ENCODE results near the gene TOX2. TPM values are rescaled to one million over a fixed set of nuclear protein-coding genes. Genes with fewer than 3 reads are reported as not detected.

Gene TOX2
- total and polyA plus RNA-seq, 2 of the 8 experiments (the other 6 are each of a cell fraction or from before 2014, with no cell fraction given): 1.8 to 3.4 TPM

DNA sequence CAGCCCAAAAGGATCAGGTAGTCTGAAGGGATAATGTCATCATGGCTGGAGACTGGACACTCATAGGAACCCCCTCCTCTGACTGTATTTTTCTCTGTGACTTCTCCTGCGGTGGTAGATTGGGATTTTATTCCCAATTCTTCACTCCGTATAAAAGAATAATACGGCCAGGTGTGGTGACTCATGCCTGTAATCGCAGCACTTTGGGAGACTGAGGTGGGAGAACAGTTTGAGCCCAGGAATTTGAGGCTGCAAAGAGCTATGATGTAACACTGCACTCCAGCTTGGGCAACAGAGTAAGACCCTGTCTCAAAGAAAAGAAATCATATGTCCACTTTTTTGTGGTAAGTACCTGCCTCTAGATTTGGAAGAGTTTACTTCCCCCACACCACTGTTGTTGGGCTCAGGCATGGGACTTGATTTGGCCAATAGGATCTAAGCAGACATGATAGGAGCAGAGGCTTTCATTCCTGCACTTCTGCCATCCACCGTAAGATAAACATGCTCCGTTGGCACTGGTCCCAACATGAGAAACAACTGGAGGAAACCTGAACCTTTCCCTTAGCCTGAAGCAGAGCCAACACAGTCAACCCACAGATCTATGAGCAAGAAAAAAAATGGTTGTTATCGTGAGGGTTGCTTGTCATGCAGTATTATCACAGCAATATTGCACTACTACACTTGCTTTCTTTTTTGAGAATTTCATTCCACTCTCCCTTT is 190.3 kb downstream of the TOX2 start:
- Histone ChIP-seq H2AFZ (ENCODE audit: low read length) (no peak overlapping the region), H4K91ac (replicated peaks; ENCODE audit: insufficient read length, low read length) (no peak overlapping the region), H2BK120ac (replicated peaks; ENCODE audit: low read depth, low read length) (no peak overlapping the region), H4K5ac (ENCODE audit: insufficient read length, low read depth, low read length) (no peak overlapping the region), H3K4me2 (ENCODE audit: insufficient read depth in 1 of 2, low read depth in 2 of 2, low read length in 2 of 2) (no peak overlapping the region), H3K4me1 (replicated peaks in 1 of 4; ENCODE audit: control insufficient read depth in 3 of 4, insufficient read depth in 4 of 4, low read length in 3 of 4) (no peaks in the 10 kb centered on the region), H3K9me3 (ENCODE audit: insufficient read depth in 2 of 2, low read depth in 1 of 2, low read length in 1 of 2) (peaks cover 12 to 15% of the 10 kb centered on the region in 2 experiments), H3K18ac (ENCODE audit: extremely low read depth, low read length) (no peak overlapping the region), H2BK12ac (ENCODE audit: low read depth, low read length) (no peak overlapping the region), H2BK5ac (ENCODE audit: low read depth, low read length) (no peak overlapping the region), H3K4me3 (ENCODE audit: extremely low read depth in 1 of 4, insufficient read depth in 2 of 4, low read depth in 3 of 4, low read length in 4 of 4) (no peak overlapping the region), H4K8ac (ENCODE audit: extremely low read depth, insufficient read depth, low read length) (no peak overlapping the region), H3K36me3 (ENCODE audit: control insufficient read depth in 2 of 4, insufficient read depth in 4 of 4, low read length in 3 of 4) (no peaks in the 10 kb centered on the region), H3K79me1 (ENCODE audit: low read depth, low read length) (no peaks in the 10 kb centered on the region), H3K79me2 (ENCODE audit: control insufficient read depth in 1 of 2, insufficient read depth in 2 of 2, low read length in 2 of 2) (no peaks in the 10 kb centered on the region), H3K9ac (replicated peaks in 1 of 4; ENCODE audit: extremely low read depth in 1 of 4, low read depth in 3 of 4, low read length in 3 of 4) (no peak overlapping the region), H3K14ac (ENCODE audit: insufficient read length) (no peak overlapping the region), H4K20me1 (replicated peaks in 1 of 2; ENCODE audit: control insufficient read depth in 1 of 2, insufficient read depth in 2 of 2, low read length in 2 of 2) (no peaks in the 10 kb centered on the region), H3K27me3 (replicated peaks in 1 of 4; ENCODE audit: control insufficient read depth in 3 of 4, extremely low read depth in 1 of 4, insufficient read depth in 3 of 4, low read length in 3 of 4) (no peaks in the 10 kb centered on the region), H2BK15ac (ENCODE audit: low read length) (no peak overlapping the region), H3K4ac (replicated peaks; ENCODE audit: insufficient read length, low read depth, low read length) (no peak overlapping the region), H2AK5ac (ENCODE audit: low read depth, low read length) (no peak overlapping the region), H3K23ac (ENCODE audit: insufficient read length) (no peak overlapping the region), H3K56ac (replicated peaks; ENCODE audit: insufficient read length, low read depth, low read length) (no peak overlapping the region), H3K27ac (ENCODE audit: low read depth, low read length) (no peak overlapping the region), H3K23me2 (ENCODE audit: low read depth, low read length) (no peaks in the 10 kb centered on the region), H2BK20ac (ENCODE audit: low read length) (no peak overlapping the region)
- WGBS, 2 experiments (ENCODE audit: extremely low coverage in 1 of 2, insufficient coverage in 1 of 2, insufficient read length in 1 of 2, insufficient replicate concordance in 2 of 2, low coverage in 1 of 2, low lambda C conversion rate in 2 of 2, missing lambda C conversion rate in 1 of 2): 80% methylated on average over 7 of the region's 7 CpGs; no CpG with 5 or more reads in 1 of the 2 experiments
- no peak for DNase-seq (ENCODE audit: low read depth in 1 of 2, low spot score in 2 of 2)
- ChIA-PET POLR2A (ENCODE audit: partially characterized antibody) (no interaction called here), CTCF (ENCODE audit: partially characterized antibody) (interaction anchor here (1.0 to 1.8 kb wide), 2 partner anchors 12 to 85 kb away, joined by 3 to 10 read pairs; no protein-coding TSS in a partner anchor)
- FAIRE-seq: no peak
- TF ChIP-seq, protein P1, sequence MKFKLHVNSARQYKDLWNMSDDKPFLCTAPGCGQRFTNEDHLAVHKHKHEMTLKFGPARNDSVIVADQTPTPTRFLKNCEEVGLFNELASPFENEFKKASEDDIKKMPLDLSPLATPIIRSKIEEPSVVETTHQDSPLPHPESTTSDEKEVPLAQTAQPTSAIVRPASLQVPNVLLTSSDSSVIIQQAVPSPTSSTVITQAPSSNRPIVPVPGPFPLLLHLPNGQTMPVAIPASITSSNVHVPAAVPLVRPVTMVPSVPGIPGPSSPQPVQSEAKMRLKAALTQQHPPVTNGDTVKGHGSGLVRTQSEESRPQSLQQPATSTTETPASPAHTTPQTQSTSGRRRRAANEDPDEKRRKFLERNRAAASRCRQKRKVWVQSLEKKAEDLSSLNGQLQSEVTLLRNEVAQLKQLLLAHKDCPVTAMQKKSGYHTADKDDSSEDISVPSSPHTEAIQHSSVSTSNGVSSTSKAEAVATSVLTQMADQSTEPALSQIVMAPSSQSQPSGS (IDR thresholded peaks at IDR 0.05; ENCODE audit: low read length): no peak
- TF ChIP-seq BRCA1 (IDR thresholded peaks at IDR 0.05; ENCODE audit: low read depth, low read length) (no peak), POLR2A (IDR thresholded peaks at IDR 0.05; ENCODE audit: control extremely low read depth in 1 of 2, low read depth in 2 of 2, low read length in 2 of 2) (no peak), CBX5 (IDR thresholded peaks at IDR 0.05; ENCODE audit: low read depth, low read length) (no peak), HDAC2 (IDR thresholded peaks at IDR 0.05; ENCODE audit: borderline replicate concordance in 1 of 2, low read depth in 2 of 2, low read length in 2 of 2) (no peak), POU5F1 (IDR thresholded peaks at IDR 0.05; ENCODE audit: low read depth, low read length) (no peak), KDM1A (IDR thresholded peaks at IDR 0.05; ENCODE audit: borderline replicate concordance, low read length) (no peak), BCL11A (IDR thresholded peaks at IDR 0.05; ENCODE audit: low read depth in 2 of 2, low read length in 2 of 2) (no peak), SP4 (IDR thresholded peaks at IDR 0.05; ENCODE audit: low read length) (no peak), TAF7 (optimal IDR thresholded peaks at IDR 0.05; ENCODE audit: borderline replicate concordance, low read depth, low read length) (no peak)
- TF ChIP-seq, protein P2, sequence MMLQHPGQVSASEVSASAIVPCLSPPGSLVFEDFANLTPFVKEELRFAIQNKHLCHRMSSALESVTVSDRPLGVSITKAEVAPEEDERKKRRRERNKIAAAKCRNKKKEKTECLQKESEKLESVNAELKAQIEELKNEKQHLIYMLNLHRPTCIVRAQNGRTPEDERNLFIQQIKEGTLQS (IDR thresholded peaks at IDR 0.05; ENCODE audit: insufficient read depth, low read depth, low read length): no peak

All from H1 (cell line).